GM04503 (cell line): ENCODE results near the gene ATE1.
A peak's percentile ranks its signal among the peaks of the same experiment; 100 is the strongest.
"Not testable (repeated sequence)": the region's sequence is repeated elsewhere in the genome, so short reads cannot be mapped to it uniquely, and the experiment has no call there.

Experiments used
- DNase-seq: peaks from one replicate; pipeline ENCODE4 v3.0.0-alpha.2; 2012; ENCODE audit warnings: low read depth

Gene ATE1

GRCh38 chr10:121735263-121735662 lies 192.6 kb downstream of the ATE1 start:
- DNase-seq, result no peak

- DNase-seq, result no peak
Observed at GRCh38 chr10:121734589-121735045, 193.2 kb downstream of the ATE1 start.

GRCh38 chr10:121732656-121733445 lies 195.0 kb downstream of the ATE1 start:
- DNase-seq, result no peak

GRCh38 chr10:121732172-121732571 lies 195.7 kb downstream of the ATE1 start:
- DNase-seq, result no peak

GRCh38 chr10:121724282-121724681 lies 203.5 kb downstream of the ATE1 start:
- no peak for DNase-seq

- DNase-seq, result peak; percentile 3
Observed at GRCh38 chr10:121722665-121723064, 205.2 kb downstream of the ATE1 start.

- DNase-seq, result no peak
Observed at GRCh38 chr10:121721257-121721656, 206.6 kb downstream of the ATE1 start.

GRCh38 chr10:121715969-121716368 lies 211.9 kb downstream of the ATE1 start:
- no peak for DNase-seq

GRCh38 chr10:121715076-121715475 lies 212.8 kb downstream of the ATE1 start:
- DNase-seq, result no peak

GRCh38 chr10:121713486-121713885 lies 214.3 kb downstream of the ATE1 start:
- no peak for DNase-seq

- DNase-seq, result no peak
Observed at GRCh38 chr10:121710971-121711370, 216.9 kb downstream of the ATE1 start.

GRCh38 chr10:121710207-121710606 lies 217.6 kb downstream of the ATE1 start:
- DNase-seq, result no peak

GRCh38 chr10:121709675-121710073 lies 218.2 kb downstream of the ATE1 start:
- no peak for DNase-seq

GRCh38 chr10:121708728-121709674 lies 218.8 kb downstream of the ATE1 start:
- DNase-seq, result no peak

- peak; percentile 19 for DNase-seq
Observed at GRCh38 chr10:121702351-121703320, 225.2 kb downstream of the ATE1 start.

GRCh38 chr10:121700416-121700815 lies 227.4 kb downstream of the ATE1 start:
- DNase-seq, result no peak

GRCh38 chr10:121699703-121700102 lies 228.1 kb downstream of the ATE1 start:
- DNase-seq, result not testable (repeated sequence)

GRCh38 chr10:121698902-121699301 lies 228.9 kb downstream of the ATE1 start:
- DNase-seq, result no peak

GRCh38 chr10:121698336-121698735 lies 229.5 kb downstream of the ATE1 start:
- no peak for DNase-seq

- DNase-seq, result no peak
Observed at GRCh38 chr10:121696854-121697253, 231.0 kb downstream of the ATE1 start.

- DNase-seq, result no peak
Observed at GRCh38 chr10:121695731-121696464, 231.9 kb downstream of the ATE1 start.
